ENCODE data around the gene CLASP1.
"Not testable (repeated sequence)": the region's sequence is repeated elsewhere in the genome, so short reads cannot be mapped to it uniquely, and the experiment has no call there.

The CLASP1 gene

DNA sequence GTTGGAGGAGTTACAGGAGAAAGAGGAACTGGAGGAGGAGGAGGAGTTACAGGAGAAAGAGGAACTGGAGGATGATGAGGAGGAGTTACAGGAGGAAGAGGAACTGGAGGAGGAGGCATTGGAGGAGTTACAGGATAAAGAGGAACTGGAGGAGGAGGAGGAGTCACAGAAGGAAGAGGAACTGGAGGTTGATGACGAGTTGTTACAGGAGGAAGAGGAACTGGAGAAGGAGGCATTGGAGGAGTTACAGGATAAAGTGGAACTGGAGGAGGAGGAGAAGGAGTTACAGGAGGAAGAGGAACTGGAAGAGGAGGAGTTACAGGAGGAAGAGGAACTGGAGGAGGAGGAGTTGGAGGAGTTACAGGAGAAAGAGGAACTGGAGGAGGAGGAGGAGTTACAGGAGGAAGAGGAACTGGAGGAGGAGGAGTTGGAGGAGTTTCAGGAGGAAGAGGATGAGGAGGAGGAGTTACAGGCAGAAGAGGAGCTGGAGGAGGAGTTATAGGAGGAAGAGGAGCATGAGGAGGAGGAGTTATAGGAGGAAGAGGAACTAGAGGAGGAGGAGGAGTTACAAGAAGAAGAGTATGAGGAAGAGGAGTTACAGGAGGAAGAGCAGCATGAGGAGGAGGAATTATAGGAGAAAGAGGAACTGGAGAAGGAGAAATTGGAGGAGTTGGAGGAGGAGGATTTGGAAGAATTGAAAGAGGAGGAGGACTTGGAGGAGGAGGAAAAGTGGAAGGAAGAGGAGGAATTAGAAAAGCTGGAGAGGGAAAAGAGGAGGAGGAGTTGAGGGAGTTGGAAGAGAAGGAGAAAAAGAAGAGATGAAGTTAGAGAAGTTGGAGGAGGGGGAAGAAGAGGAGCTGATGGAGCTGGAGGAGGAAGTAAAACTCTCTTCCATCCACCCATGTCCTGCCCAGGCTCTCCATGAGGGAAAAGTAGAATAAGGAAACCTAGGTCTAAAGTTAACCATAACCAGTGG is 37.2 kb downstream of the CLASP1 start:
- DNase-seq = no peak

- DNase-seq = not testable (repeated sequence)
Observed at GRCh38 chr2:121611048-121611649, 38.1 kb downstream of the CLASP1 start.

- DNase-seq = not testable (repeated sequence)
Observed at GRCh38 chr2:121610487-121610874, 38.8 kb downstream of the CLASP1 start.

DNA sequence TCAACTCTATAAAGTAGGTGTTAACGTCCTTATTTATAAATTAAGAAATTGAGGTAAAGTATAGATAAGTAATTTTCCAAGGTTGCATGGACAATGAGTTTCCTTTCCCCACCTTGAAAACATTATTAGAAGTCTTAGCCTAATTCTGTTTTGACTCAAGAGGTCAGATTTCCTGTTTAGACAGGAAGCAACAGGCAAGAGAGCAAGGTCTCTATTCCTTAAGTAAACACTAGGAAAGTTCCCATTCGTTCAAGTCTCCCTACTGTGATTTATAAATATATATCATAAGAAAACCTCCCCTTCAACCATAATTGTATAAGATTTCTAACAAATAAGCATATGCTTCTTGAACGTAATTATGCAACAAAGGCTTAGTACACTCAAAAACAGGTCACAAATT is 40.3 kb downstream of the CLASP1 start:
- DNase-seq = no peak

DNA sequence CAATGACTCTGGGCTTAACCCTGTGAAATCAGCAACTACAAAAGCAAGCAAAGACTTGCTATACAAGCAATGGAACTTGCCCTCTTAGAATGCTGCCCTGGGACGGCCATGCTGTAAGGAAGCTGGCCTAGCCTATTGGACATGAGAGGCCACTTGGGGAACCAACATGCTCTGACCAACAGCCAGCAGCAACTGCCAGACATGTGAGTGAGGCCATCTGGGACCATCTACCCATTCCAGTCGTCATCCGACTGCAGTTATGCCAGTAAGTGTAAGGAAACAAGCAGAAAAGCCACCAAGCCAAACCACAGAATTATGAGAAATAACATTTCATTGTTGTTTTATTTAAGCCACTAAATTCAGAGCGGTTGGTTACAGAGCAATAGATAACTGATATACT is 40.9 kb downstream of the CLASP1 start:
- DNase-seq = no peak

- DNase-seq = no peak
Observed at GRCh38 chr2:121605820-121606733, 43.2 kb downstream of the CLASP1 start.

- DNase-seq = no peak
Observed at GRCh38 chr2:121603185-121603584, 46.1 kb downstream of the CLASP1 start.

- DNase-seq = no peak
Observed at GRCh38 chr2:121599963-121600651, 49.2 kb downstream of the CLASP1 start.

DNA sequence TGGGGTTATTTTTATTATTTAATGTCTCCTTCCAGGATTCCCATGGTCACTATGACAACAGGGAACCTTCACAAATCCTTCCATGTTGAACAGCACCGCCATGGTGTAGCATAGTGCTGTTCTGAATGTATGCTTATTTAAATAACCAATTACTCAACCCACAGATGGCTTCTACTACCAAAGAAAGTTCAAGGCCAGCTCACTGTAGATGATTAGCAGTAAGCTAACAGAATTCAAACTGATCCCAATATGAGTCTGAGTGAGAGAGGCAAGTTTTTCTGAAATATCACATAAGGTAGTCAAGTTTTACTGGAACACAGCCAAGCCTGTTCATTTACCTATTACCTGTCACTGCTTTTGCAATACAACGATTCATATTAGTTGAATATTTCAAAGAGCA is 51.2 kb downstream of the CLASP1 start:
- no peak for DNase-seq

GRCh38 chr2:121596221-121597080 is 52.8 kb downstream of the CLASP1 start:
- no peak for DNase-seq

DNA sequence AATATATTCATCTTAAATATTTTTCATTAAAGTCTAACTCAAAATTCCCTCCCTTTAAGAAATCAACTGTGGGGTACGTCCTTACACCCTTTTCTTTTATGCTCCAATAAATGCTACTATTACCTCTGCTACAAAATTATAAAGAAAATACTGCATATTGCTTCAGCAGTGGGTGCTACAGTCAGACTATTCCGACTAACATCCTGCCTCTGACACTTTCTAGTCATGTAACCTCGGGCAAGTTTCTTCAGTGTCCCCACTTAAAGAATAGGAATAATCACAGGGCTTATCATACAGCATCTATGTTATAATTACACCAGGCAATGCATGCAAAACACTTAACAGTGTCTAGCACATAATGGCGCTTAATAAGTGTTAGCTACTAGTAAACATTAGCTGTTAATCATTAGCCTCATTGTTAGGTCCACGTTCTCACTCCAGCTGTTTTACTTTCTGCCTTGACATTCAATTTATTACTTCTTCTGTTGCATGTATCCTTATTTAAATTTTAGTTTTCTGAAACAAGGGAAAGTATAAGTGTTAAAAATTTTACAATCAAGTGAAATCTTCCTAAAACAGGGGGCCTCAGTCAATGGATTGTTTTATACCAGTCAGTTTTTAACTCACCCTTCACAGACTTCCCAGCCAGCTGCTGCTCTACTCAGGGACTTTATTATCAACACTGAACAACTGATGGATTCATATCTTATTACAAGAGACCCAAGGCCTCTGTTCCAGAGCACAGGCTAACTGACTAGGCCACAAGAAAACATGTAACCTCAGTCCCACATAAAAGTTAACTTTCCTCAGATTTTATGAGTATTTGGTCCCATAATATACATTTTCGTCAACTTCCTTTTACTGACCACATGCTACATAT is 54.0 kb downstream of the CLASP1 start:
- no peak for DNase-seq

DNA sequence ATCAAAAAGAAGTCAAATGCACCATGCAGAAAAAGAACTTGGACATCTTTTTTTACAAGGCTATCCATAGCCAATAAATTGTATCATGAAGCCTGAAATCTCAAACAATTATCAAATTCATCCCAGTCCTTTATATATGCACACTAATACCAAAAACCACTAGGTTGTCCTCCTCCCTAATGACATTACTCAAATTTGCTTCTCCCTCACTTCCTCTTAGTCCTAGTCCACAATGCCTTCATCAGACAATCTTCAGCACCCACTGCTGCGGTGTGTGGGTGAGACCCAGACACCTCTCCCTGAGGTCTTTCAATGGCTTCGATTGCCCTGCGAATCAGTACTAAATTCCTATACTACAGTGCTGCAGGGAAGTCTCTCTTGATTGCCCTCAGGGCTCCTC is 58.1 kb downstream of the CLASP1 start:
- DNase-seq = no peak

- no peak for DNase-seq
Observed at GRCh38 chr2:121588357-121588756, 60.9 kb downstream of the CLASP1 start.

DNA sequence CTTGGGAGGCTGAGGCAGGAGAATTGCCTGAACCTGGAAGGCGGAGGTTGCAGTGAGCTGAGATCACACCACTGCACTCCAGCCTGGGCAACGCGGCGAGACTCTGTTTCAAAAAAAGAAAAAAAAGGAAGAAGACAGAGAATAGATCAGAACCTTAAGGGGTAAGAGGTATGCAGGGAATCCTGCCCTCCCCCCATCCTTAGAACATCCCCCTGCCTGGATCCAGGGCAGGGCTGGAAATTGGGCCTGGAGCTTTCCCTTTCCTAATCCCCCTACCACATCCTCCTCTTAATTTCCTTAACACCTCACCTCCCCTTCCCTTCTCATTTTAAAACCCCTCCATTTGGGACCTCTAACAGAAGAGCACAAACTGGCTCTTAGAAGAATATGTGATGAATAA is 62.1 kb downstream of the CLASP1 start:
- DNase-seq = no peak

DNA sequence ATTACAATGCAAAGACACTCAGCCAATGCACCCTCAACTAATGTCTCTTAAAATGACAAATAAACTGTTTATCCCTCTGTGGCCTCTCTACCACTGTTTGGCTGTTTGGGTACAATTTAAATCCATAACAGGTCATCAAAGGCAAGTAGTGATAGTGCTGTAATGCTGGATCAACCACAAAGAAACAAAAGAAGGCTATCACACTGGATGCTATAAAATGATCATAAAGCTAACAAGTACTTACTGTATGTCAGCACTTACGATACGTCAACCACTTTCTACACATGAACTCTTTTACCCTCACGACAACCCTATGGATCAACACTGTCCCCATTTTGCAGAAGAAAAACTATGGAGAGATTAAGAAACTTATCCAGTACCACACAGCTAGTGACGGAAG is 64.5 kb downstream of the CLASP1 start:
- DNase-seq = no peak

GRCh38 chr2:121583555-121583954 is 65.7 kb downstream of the CLASP1 start:
- no peak for DNase-seq

- DNase-seq = no peak
Observed at GRCh38 chr2:121582272-121582671, 67.0 kb downstream of the CLASP1 start.

GRCh38 chr2:121579309-121579708 is 70.0 kb downstream of the CLASP1 start:
- no peak for DNase-seq

DNA sequence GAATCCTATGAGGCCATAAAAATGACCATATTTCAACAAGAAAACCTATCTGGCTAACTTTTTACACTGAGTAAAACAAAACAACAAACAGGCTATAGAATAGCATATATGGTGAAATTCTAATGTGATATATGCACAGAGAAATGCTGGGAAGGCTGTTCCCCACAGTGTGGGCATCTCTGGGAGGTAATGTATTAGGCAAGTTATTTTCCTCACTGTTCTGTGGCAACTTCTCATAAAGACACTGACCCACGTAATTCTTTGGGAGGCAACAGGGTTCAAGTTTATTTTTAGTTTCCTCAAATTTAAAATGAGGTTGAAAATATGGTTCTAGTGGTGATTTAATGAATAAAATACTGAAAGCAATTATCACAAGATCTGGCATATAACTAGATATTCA is 71.9 kb downstream of the CLASP1 start:
- DNase-seq = no peak

DNA sequence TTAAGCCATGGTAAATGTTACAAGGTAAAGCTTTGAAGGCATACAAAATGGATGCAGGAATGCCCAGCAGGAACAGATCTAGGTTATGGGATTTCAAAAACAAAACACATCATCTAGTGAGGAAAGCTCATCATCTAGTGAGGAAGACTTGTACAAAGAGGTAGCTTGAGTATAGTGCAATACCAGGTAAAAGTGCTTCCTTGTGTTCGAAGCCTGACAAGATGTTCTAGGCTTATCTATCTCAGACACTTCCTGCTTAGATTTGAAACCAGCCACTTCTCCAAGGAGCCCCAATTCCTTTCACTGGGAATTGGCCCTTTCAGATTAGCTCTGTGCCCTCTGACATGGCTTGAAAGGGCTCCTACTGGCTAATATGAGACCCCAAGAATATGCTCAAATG is 73.0 kb downstream of the CLASP1 start:
- no peak for DNase-seq

DNA sequence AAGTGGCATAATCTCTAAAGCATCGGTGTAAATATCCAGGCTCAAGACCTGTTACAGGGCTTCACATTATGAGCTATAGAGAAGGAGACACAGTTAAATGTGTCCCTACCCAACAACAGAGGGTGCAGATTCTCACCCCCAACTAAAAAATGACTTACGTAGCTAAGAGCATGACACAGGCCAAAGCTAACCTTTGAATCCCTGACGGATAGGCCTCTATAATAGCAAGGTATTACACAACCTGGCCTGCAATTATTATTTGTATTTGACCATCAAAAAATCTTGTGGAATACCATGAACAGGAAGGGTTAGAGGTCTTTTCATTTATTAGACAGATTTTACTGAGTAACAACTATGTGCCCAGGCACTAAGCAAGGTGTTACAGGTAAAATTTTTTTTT is 73.5 kb downstream of the CLASP1 start:
- DNase-seq = no peak
